Activated T-helper 2 cell treated with anti-CD3 and anti-CD28 coated beads, Interferon-gamma antibody, Interleukin-2, Interleukin-4, amounts not matched to agents 10 μg/mL and 5 μg/mL and 100 μg/mL, durations not matched to agents 14 hours and 24 hours and 36 hours (primary cell): ENCODE results near the gene SIGLECL1. TPM values are rescaled to one million over a fixed set of nuclear protein-coding genes. Genes with fewer than 3 reads are reported as not detected.

Experiments
- DNase-seq: peaks from one replicate; pipeline ENCODE4 v3.0.0; 2021; ENCODE audit warnings: low spot score
- H3K27ac Mint-ChIP-seq: one replicate; pipeline ENCODE4 v1.8.0; 2021; ENCODE audit warnings: mixed read lengths
- H3K27me3 Mint-ChIP-seq: one replicate; pipeline ENCODE4 v1.8.0; 2021; ENCODE audit warnings: low read depth, mixed read lengths
- H3K36me3 Mint-ChIP-seq: one replicate; pipeline ENCODE4 v1.8.0; 2021; ENCODE audit warnings: low read depth, mixed read lengths
- H3K4me1 Mint-ChIP-seq: one replicate; pipeline ENCODE4 v1.8.0; 2021; ENCODE audit warnings: low read depth, mixed read lengths
- H3K4me3 Mint-ChIP-seq: one replicate; pipeline ENCODE4 v1.8.0; 2021; ENCODE audit warnings: low read depth, mild to moderate bottlenecking, moderate library complexity, mixed read lengths
- H3K9me3 Mint-ChIP-seq: one replicate; pipeline ENCODE4 v1.8.0; 2021; ENCODE audit warnings: mixed read lengths
- intact Hi-C: fragments of 100-400 bp; cut with micrococcal nuclease; formaldehyde crosslinking; loops from one replicate; pipeline ENCODE4 v1.15.1; 2023
- total RNA-seq: library from RNA; stranded (reverse); gene quantifications from 2 replicates; pipeline ENCODE4 v1.2.3, GENCODE V29; 2022

Gene SIGLECL1
- total RNA-seq, 1 donor from 2014 or later, result not detected

DNA sequence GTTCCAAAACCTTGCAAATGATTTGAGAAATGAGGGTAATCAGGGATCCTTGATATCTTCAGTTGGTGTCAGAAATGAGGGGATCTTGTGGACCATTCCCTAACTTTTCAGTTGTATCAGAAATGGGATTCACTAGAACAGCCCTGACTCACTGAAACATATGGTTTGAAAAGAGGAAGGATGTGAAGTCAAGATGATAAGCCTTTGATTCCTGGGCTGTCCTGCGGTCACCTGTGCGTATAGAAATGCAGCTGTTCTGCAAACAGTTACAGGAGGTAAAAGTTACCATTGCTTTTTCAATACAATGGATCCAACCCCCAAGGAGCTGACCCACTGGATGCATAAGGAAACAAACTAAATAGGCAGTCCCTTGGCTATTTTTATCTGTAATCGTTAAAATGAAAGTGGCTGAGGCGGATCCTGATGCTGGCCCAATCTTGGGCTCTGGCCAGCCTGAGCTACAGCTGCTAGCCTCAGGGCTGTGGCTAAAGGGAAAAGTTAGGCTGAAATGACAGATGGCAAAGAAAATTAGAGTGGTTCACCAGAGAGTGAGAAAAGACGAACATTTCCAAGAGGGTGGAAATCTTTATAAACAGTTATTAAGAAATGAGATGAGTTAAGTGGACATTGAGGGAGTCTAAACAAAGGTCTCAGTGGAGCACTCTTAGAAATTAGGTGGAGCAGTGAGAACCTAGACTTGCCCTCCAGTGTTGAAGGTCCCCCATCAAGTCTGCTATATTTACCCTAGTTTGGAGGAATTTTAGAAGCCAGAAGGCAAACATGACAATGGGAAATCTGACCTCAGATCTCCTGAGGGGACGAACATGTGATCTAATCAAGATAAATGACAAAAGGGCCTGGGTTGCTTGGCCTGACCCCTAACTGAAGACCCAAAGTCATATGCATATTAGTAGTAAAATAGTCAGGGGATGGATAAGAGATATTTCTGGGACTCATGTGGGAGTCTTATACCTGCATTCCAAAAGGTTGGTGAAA lies 7.6 kb downstream of the SIGLECL1 start:
- H3K4me3 Mint-ChIP-seq, result peak overlapping the region; percentile 28
- no peak for DNase-seq
- H3K27ac Mint-ChIP-seq, result no peak overlapping the region
- intact Hi-C loops, result loop anchor here (1.0 to 5.0 kb wide), 2 partner anchors 100 to 146 kb away; no protein-coding TSS in a partner anchor
- peaks cover 19% of the 10 kb centered on the region for H3K27me3 Mint-ChIP-seq
- no peaks in the 10 kb centered on the region for H3K9me3 Mint-ChIP-seq
- H3K4me1 Mint-ChIP-seq, result peaks cover 52% of the 10 kb centered on the region
- H3K36me3 Mint-ChIP-seq, result no peaks in the 10 kb centered on the region

DNA sequence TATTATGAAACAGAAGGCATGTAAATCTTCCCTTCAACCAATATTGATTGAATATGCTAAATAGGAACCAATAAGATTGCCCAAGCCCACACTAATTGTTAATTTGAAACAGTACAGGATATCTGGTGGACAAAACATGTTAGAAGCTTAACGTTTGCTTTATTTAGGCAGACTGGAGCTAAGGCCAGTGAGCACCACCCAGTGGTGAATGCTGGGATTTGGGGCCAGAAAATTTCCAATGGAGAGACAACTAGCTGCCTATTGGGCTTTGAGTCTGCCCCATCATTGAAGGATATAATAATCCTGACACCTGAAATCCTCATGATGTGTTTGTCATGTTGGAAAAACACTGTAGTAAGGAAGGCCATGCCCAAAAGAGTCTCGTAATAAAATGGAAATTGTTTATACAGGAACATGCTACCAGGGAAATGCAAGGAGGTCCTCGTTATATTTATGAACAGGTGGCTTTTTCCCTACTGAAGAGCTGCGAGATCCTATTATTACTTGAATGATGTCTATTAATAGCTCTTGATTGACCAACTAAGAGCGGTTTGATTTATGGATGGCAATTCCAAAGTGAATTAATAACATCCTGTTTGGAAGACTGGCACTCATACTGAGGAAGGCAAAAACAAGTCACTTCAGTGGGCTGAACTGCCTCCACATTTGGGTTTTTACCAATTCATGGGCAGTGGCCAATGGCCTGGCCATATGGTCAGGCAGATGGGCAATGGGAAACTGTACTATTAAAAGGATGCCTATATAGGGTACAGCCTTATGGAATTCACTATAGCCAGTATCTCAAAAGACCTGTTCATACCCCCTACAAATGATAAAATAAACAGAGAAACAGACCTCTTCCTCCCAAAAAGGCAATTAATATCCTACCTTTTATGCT lies 8.7 kb downstream of the SIGLECL1 start:
- intact Hi-C loops, result loop anchor here (1.0 to 5.0 kb wide), 2 partner anchors 101 to 147 kb away; no protein-coding TSS in a partner anchor
- no peaks in the 10 kb centered on the region for H3K9me3 Mint-ChIP-seq
- H3K27ac Mint-ChIP-seq, result no peak overlapping the region

DNA sequence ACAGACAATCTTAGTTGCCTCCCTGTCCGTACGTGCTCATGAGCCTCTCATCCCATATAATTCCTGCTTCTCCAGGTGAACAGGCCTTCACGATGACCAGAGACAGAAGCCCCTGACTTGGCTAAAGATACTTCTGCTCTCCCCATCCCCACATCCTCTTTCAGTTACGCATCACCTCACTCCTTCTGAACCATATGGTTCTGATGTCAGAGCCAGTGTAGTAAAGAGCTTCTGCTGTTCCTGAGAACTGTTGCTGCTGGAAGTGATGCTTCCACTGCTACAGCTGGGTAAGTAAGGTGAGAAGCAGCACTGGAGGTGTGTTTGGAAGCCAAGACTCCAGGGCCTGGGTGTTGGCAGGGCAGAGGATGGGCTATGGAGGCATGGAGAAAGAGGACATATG lies 12.9 kb downstream of the SIGLECL1 start:
- no peak for DNase-seq
- H3K36me3 Mint-ChIP-seq, result no peaks in the 10 kb centered on the region
- H3K27ac Mint-ChIP-seq, result no peak overlapping the region
- no peak overlapping the region for H3K4me3 Mint-ChIP-seq
- no peaks in the 10 kb centered on the region for H3K9me3 Mint-ChIP-seq
- peaks cover 11% of the 10 kb centered on the region for H3K4me1 Mint-ChIP-seq
- intact Hi-C loops, result no loop called here
- H3K27me3 Mint-ChIP-seq, result peaks cover 29% of the 10 kb centered on the region

More for the DNA sequence above, 8.7 kb downstream of the SIGLECL1 start:
- peak; percentile 61 for DNase-seq
- Mint-ChIP-seq H3K27me3 (peaks cover 26% of the 10 kb centered on the region), H3K4me1 (peaks cover 44% of the 10 kb centered on the region), H3K36me3 (no peaks in the 10 kb centered on the region), H3K4me3 (no peak overlapping the region)

DNA sequence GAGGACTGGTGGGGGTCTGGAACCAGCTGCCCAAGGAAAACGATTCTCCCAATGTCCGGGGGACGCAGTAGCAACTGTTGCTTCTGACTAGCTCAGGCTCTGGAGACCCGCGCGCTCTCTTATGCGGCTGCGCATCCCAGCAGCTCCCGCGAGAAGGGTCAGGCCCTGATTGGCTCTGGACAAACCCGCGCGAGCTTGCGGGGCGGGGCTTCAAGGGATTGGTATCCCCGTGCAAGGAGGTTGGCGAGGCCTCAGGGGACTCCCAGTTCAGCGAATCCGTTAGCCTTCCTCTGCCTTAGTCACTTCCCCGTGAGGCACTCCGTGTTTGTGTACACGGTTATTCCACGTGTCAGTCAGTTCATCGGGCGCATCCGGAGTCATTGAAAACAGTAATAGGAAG lies 20.2 kb downstream of the SIGLECL1 start:
- intact Hi-C loops, result no loop called here
- H3K27ac Mint-ChIP-seq, result no peak overlapping the region
- no peak for DNase-seq

DNA sequence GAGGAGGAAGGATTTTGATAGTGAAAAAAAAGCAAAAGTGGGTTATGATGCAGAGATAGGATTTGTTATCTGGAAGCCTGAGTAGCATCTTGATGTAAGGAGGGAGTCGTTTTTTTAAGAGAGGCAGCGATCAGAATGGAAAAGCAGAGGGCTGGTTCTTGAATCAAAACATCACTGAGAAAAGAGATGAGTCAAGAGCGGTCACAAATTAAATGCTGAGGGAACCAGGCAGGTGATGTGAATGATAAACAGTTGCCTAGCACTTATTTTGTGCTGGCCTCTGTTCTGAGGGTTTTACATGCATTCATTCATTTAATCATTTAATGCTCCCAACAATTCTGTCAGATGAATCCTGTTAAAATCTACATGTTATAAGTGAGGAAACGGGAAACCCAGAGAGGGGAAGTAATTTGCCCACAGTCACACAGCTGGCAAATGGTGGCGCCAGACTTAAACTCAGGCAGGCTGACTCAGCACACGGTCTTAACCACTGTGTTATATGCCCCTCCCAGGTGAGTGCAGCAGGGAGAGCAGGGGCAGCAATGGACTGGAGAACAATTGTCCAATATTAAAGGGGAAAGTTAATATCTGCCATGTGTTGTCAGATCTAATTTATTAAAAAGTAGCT lies 21.4 kb downstream of the SIGLECL1 start:
- no peaks in the 10 kb centered on the region for H3K9me3 Mint-ChIP-seq
- peaks cover 13% of the 10 kb centered on the region for H3K4me1 Mint-ChIP-seq
- intact Hi-C loops, result no loop called here
- peaks cover 7% of the 10 kb centered on the region for H3K27me3 Mint-ChIP-seq
- peak overlapping the region; percentile 20 for H3K27ac Mint-ChIP-seq
- H3K36me3 Mint-ChIP-seq, result no peaks in the 10 kb centered on the region
- H3K4me3 Mint-ChIP-seq, result no peak overlapping the region
- DNase-seq, result no peak

More for the DNA sequence above, 20.2 kb downstream of the SIGLECL1 start:
- peaks cover 2% of the 10 kb centered on the region for H3K27me3 Mint-ChIP-seq
- H3K9me3 Mint-ChIP-seq, result no peaks in the 10 kb centered on the region
- peaks cover 13% of the 10 kb centered on the region for H3K4me1 Mint-ChIP-seq
- H3K36me3 Mint-ChIP-seq, result no peaks in the 10 kb centered on the region
- H3K4me3 Mint-ChIP-seq, result no peak overlapping the region

DNA sequence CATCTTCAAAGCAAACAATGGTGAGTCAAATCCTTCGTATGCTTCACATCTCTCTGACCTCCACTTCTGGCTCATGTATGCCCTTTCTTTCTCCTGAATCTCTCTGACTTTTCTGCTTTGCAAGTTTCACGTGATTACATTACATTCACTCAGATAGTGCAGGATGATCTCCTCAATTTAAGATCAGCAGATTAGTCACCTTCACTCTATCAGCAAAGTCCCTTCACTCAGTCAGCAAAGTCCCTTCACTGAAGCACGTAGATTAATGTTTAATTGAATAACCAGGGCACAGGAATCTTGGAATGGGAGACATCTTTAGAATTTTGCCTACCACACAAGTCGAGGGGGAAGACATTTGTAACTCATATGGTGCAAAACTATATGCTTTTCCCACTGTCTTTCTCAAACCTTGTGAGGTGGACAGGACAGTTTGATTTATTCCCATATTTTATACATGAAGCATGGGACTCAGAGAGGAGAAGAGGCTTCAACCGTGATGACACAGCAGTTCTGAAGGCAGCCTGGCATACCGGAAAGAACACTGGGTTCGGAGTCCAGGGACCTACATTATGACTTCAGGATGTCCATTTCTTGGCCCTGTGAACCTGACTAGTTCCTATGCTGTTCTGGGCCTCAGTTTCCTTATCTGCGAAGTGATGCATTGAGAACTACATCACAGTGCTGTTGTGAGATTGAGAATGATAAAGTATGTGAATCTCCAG lies 23.3 kb downstream of the SIGLECL1 start:
- H3K4me3 Mint-ChIP-seq, result no peak overlapping the region
- peaks cover 13% of the 10 kb centered on the region for H3K4me1 Mint-ChIP-seq
- H3K27ac Mint-ChIP-seq, result no peak overlapping the region
- peaks cover 13% of the 10 kb centered on the region for H3K27me3 Mint-ChIP-seq
- no peaks in the 10 kb centered on the region for H3K9me3 Mint-ChIP-seq
- no peak for DNase-seq
- intact Hi-C loops, result no loop called here
- H3K36me3 Mint-ChIP-seq, result no peaks in the 10 kb centered on the region

DNA sequence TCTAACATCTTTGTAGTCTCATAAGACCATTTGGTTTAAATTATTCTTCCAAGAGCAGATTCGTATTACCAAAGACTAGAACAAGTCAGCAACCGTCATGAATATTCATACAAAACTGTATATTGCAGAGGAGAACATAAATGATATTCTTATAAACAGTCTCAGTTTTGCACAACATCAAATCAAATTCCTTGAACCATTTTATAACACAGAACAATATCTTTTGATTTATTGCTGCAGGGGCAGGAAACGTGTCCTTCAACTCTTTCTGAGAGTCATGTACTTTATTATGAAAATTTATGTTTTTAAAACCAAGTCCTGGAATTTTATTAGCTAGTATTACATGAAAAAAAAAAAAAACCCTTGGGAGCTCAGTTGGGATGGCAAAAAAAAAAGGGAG lies 26.2 kb downstream of the SIGLECL1 start:
- no peak for DNase-seq
- intact Hi-C loops, result no loop called here
- Mint-ChIP-seq H3K27me3 (peaks cover 21% of the 10 kb centered on the region), H3K4me1 (peaks cover 10% of the 10 kb centered on the region), H3K4me3 (no peak overlapping the region), H3K27ac (no peak overlapping the region), H3K9me3 (no peaks in the 10 kb centered on the region), H3K36me3 (no peaks in the 10 kb centered on the region)

DNA sequence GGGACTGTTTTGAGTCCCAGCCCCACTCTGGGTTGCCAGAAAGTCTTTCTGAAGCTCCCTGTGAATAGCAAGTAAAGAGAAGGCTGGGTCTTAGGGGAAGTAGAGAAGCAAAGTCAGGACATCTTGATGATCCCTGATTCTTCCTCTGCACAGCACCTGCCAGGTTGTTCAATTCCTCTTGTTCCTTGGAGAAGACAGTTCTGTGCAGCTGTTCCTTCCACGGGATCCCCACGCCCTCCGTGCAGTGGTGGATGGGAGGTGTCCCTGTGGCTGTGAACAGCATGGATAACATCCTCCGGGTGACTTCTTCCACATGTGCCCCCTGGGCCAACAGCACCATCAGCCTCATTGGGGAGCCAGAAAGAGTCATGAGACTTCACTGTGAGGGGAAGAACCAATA lies 31.5 kb downstream of the SIGLECL1 start:
- Mint-ChIP-seq H3K9me3 (no peaks in the 10 kb centered on the region), H3K27ac (no peak overlapping the region), H3K4me1 (no peaks in the 10 kb centered on the region), H3K27me3 (peaks cover 26% of the 10 kb centered on the region), H3K4me3 (no peak overlapping the region), H3K36me3 (no peaks in the 10 kb centered on the region)
- intact Hi-C loops, result no loop called here
- no peak for DNase-seq

DNA sequence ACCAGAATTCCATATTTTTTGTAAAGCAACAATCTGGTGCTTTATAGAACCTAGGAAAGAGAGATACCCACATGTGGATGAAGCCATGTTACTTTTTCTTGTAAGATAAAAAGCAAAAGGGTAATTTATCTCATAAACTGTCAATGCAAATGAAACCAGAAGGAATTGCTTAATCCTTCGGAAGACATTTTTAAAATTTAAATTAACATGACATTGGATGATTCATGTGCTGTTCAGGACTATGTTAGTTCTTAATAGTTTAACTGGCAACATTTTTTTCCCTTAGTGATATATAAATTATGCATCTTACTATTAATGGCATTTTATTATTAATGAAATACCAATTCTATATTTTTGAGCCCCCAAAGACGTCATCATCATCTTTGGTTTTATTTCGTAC lies 34.8 kb downstream of the SIGLECL1 start:
- Mint-ChIP-seq H3K36me3 (no peaks in the 10 kb centered on the region), H3K4me3 (no peak overlapping the region), H3K4me1 (no peaks in the 10 kb centered on the region), H3K27me3 (peaks cover 15% of the 10 kb centered on the region), H3K9me3 (no peaks in the 10 kb centered on the region), H3K27ac (no peak overlapping the region)
- intact Hi-C loops, result no loop called here
- no peak for DNase-seq

DNA sequence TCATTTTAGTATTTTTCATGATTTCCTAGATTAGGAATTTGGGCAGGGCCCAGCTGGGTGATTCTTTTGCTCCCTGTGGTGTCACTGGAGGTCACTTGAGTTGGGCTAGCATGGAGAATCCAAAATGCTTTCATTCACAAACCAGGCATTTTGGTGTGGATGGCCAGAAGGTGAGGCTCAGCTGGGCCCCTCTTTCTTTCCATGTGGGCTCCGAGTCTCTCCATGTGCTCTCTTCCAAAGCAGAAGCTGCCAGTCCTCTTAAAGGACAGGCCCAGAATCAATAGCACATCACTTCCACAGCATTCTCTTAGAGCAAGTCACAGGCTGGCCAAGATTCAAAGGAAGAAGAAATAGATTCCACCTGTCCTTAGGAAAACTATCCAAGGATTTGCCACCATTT lies 38.8 kb downstream of the SIGLECL1 start:
- Mint-ChIP-seq H3K27ac (no peak overlapping the region), H3K9me3 (no peaks in the 10 kb centered on the region), H3K27me3 (peaks cover 8% of the 10 kb centered on the region), H3K4me1 (no peaks in the 10 kb centered on the region), H3K36me3 (no peaks in the 10 kb centered on the region), H3K4me3 (no peak overlapping the region)
- intact Hi-C loops, result no loop called here
- DNase-seq, result no peak

DNA sequence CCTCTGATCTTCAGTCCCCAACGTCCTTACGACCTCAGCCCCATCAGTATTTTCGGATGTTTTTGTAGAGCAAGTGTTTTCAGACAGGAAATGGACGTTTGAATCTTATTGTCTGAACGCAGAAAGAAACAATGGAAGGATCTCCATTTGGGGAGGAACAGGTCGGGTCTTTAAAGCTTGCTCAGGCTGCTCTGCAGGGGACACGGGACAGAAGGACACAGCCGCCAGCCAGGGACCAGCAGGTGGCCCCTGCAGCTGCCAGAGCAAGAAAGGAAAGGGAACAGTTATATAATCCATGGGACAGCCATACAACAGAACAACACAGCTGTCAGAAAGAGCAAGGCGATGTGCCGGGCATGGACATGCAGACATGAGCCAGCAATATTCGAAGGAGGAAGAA lies 42.1 kb downstream of the SIGLECL1 start:
- Mint-ChIP-seq H3K9me3 (no peaks in the 10 kb centered on the region), H3K36me3 (no peaks in the 10 kb centered on the region), H3K27ac (no peak overlapping the region), H3K4me1 (no peaks in the 10 kb centered on the region), H3K27me3 (no peaks in the 10 kb centered on the region), H3K4me3 (no peak overlapping the region)
- no peak for DNase-seq
- intact Hi-C loops, result no loop called here
